ENCODE measurements around the gene ANXA10.

ANXA10 gene

GRCh38 chr4:168183717-168184571, 91.6 kb downstream of the ANXA10 start:
- peak; percentile 27 for DNase-seq (ENCODE audit: low read depth)
- H3K4me3 ChIP-seq (ENCODE audit: low read depth, low read length) = no peak overlapping the region
- TF ChIP-seq CTCF (IDR thresholded peaks at IDR 0.05; ENCODE audit: low read depth, low read length, missing control alignments) = peak; percentile 47

GRCh38 chr4:168188754-168189153, 96.4 kb downstream of the ANXA10 start:
- in situ Hi-C loops (cut with HindIII; ENCODE audit: low sequenced_read_pairs) = no loop called here
- DNase-seq (ENCODE audit: low read depth) = no peak
- TF ChIP-seq CTCF (IDR thresholded peaks at IDR 0.05; ENCODE audit: low read depth, low read length, missing control alignments) = no peak
- H3K4me3 ChIP-seq (ENCODE audit: low read depth, low read length) = no peak overlapping the region

More at GRCh38 chr4:168183717-168184571, 91.6 kb downstream of the ANXA10 start:
- in situ Hi-C loops (cut with HindIII; ENCODE audit: low sequenced_read_pairs) = no loop called here

- in situ Hi-C loops (cut with HindIII; ENCODE audit: low sequenced_read_pairs) = no loop called here
- H3K4me3 ChIP-seq (ENCODE audit: low read depth, low read length) = no peak overlapping the region
- no peak for TF ChIP-seq CTCF (IDR thresholded peaks at IDR 0.05; ENCODE audit: low read depth, low read length, missing control alignments)
These were observed 105.6 kb downstream of the ANXA10 start for GRCh38 chr4:168197926-168198325.

GRCh38 chr4:168199260-168199957, 107.1 kb downstream of the ANXA10 start:
- no peak overlapping the region for H3K4me3 ChIP-seq (ENCODE audit: low read depth, low read length)
- TF ChIP-seq CTCF (IDR thresholded peaks at IDR 0.05; ENCODE audit: low read depth, low read length, missing control alignments) = no peak
- no peak for DNase-seq (ENCODE audit: low read depth)
- in situ Hi-C loops (cut with HindIII; ENCODE audit: low sequenced_read_pairs) = no loop called here

More at GRCh38 chr4:168197926-168198325, 105.6 kb downstream of the ANXA10 start:
- DNase-seq (ENCODE audit: low read depth) = peak; percentile 40

GRCh38 chr4:168200685-168201084, 108.3 kb downstream of the ANXA10 start:
- DNase-seq (ENCODE audit: low read depth) = no peak
- H3K4me3 ChIP-seq (ENCODE audit: low read depth, low read length) = no peak overlapping the region
- no peak for TF ChIP-seq CTCF (IDR thresholded peaks at IDR 0.05; ENCODE audit: low read depth, low read length, missing control alignments)
- in situ Hi-C loops (cut with HindIII; ENCODE audit: low sequenced_read_pairs) = no loop called here

GRCh38 chr4:168203233-168203911, 111.0 kb downstream of the ANXA10 start:
- DNase-seq (ENCODE audit: low read depth) = no peak
- H3K4me3 ChIP-seq (ENCODE audit: low read depth, low read length) = no peak overlapping the region
- in situ Hi-C loops (cut with HindIII; ENCODE audit: low sequenced_read_pairs) = no loop called here
- TF ChIP-seq CTCF (IDR thresholded peaks at IDR 0.05; ENCODE audit: low read depth, low read length, missing control alignments) = no peak

All from astrocyte of the cerebellum (primary cell).